ENCODE results near the gene MMUT. TPM values are rescaled to one million over a fixed set of nuclear protein-coding genes. Genes with fewer than 3 reads are reported as not detected.
A peak's percentile ranks its signal among the peaks of the same experiment; 100 is the strongest.

The MMUT gene
- total RNA-seq (1 to 10 TPM; 6.4 to 7.2 TPM), total RNA-seq (5.8 to 42.7 (median 28.2) reads per million in 172 experiments)
- polyA plus RNA-seq (2013, experiment 1 of 2), result 9.5 TPM
- 10.8 TPM for polyA plus RNA-seq (2013, experiment 2 of 2)

DNA sequence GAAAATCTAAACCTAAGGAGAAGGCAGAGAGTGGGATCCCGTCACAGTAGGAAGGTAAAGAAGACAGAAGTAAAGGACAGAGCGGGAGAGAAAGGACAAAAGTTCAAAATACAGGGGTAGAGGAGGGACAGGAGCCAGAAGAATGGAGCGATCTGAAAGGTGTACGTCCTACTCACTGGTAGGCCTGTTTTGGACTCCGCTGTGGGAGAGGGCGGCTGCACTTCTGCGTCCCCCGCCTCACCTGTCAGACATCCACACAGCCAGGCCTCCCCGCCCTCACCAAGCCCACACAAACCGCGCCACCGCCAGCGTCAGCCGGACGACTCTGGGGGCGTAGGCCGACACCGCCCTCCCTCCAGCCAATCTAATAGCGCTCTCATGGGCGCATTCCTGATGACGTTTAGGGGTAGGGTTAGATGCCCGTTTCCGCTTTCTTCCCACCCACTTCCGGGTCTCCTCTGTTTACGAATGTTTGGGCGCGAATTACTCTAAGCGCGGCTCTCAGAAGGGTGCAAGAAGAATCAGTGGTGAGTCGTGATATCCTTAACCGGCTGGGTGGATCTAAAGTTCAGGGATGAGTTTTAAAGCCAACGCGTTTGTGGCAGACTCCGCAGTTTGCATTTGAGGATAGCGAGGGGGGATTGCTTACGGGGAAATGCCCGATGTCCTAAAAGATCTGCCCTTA is at the start of gene MMUT, which contains the start of gene CENPQ:
Gene MMUT, minus strand, starts transcription at position 327 of the 685 bp plus-strand sequence. CDS start 3,787 bp downstream, outside the sequence.
Gene CENPQ, plus strand, starts transcription at position 444 of the 685 bp plus-strand sequence. CDS start 6,807 bp downstream, outside the sequence.
- Histone ChIP-seq H3K27ac (ENCODE audit: low read depth in 1 of 2, low read length in 2 of 2) (peak within 1 kb of the TSS; percentile 39 to 65), H3K4me3 (ENCODE audit: low read length) (peak within 1 kb of the TSS; percentile 76), H3K4me1 (ENCODE audit: insufficient read depth, low read length) (peaks cover 25% of the 10 kb centered on the region), H3K27me3 (ENCODE audit: control insufficient read depth in 1 of 2, insufficient read depth in 2 of 2, low read length in 2 of 2) (no peaks in the 10 kb centered on the region), H3K36me3 (ENCODE audit: insufficient read depth, low read length) (peaks cover 11% of the 10 kb centered on the region), H3K9me3 (ENCODE audit: control insufficient read depth in 1 of 2, insufficient read depth in 1 of 2, low read length in 2 of 2) (no peaks in the 10 kb centered on the region)
- peak; percentile 93 for ATAC-seq (ENCODE audit: poor library complexity)
- peaks cover 30% of the 10 kb centered on the region for H3K36me3 Mint-ChIP-seq (ENCODE audit: low read depth)
- H3K27me3 Mint-ChIP-seq, result no peaks in the 10 kb centered on the region
- TF ChIP-seq, protein P1, sequence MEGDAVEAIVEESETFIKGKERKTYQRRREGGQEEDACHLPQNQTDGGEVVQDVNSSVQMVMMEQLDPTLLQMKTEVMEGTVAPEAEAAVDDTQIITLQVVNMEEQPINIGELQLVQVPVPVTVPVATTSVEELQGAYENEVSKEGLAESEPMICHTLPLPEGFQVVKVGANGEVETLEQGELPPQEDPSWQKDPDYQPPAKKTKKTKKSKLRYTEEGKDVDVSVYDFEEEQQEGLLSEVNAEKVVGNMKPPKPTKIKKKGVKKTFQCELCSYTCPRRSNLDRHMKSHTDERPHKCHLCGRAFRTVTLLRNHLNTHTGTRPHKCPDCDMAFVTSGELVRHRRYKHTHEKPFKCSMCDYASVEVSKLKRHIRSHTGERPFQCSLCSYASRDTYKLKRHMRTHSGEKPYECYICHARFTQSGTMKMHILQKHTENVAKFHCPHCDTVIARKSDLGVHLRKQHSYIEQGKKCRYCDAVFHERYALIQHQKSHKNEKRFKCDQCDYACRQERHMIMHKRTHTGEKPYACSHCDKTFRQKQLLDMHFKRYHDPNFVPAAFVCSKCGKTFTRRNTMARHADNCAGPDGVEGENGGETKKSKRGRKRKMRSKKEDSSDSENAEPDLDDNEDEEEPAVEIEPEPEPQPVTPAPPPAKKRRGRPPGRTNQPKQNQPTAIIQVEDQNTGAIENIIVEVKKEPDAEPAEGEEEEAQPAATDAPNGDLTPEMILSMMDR (IDR thresholded peaks at IDR 0.05), result no peak
- peaks cover 61% of the 10 kb centered on the region for H3K4me1 Mint-ChIP-seq (ENCODE audit: low read depth)
- peak; percentile 76 to 96 (median 84) for DNase-seq
- ChIA-PET POLR2A (no interaction called here), CTCF (no interaction called here)
- H3K9me3 Mint-ChIP-seq, result no peaks in the 10 kb centered on the region
- intact Hi-C loops (cut with DNase I, micrococcal nuclease), result no loop called here
- peak within 1 kb of the TSS; percentile 94 for H3K27ac Mint-ChIP-seq
- H3K4me3 Mint-ChIP-seq, result peak within 1 kb of the TSS; percentile 97

DNA sequence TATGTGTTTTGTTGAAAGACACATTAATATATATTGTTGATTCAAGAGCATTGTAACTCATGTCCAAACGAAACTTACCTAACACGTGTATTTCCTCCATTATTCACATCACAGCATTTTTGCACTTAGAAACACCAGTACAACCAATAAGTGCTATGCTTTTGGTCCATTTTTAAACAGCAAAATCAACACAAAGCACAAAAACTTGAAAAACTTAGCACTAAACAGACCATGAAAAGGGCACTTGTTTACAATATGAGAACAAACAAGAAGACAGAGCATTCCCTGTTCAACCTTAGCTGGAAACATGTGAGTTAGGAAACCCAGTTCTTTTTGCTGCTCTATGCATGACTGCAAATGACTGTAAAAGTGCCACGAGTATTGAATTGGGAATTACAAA is 46.3 kb upstream of the MMUT start:
- peaks cover 2% of the 10 kb centered on the region for H3K9me3 Mint-ChIP-seq
- no peak overlapping the region for H3K27ac Mint-ChIP-seq
- intact Hi-C loops (cut with DNase I, micrococcal nuclease), result no loop called here
- no peak overlapping the region for H3K4me3 Mint-ChIP-seq
- TF ChIP-seq, protein P1 (IDR thresholded peaks at IDR 0.05), result no peak
- H3K4me1 Mint-ChIP-seq (ENCODE audit: low read depth), result no peaks in the 10 kb centered on the region
- DNase-seq (no peak), ATAC-seq (ENCODE audit: poor library complexity) (no peak)
- Histone ChIP-seq H3K9me3 (ENCODE audit: control insufficient read depth in 1 of 2, insufficient read depth in 1 of 2, low read length in 2 of 2) (peaks cover 0 to 3% of the 10 kb centered on the region in 2 experiments), H3K27me3 (ENCODE audit: control insufficient read depth in 1 of 2, insufficient read depth in 2 of 2, low read length in 2 of 2) (peaks cover 0 to 2% of the 10 kb centered on the region in 2 experiments), H3K27ac (ENCODE audit: low read depth in 1 of 2, low read length in 2 of 2) (no peak overlapping the region), H3K36me3 (ENCODE audit: insufficient read depth, low read length) (no peaks in the 10 kb centered on the region), H3K4me3 (ENCODE audit: low read length) (no peak overlapping the region), H3K4me1 (ENCODE audit: insufficient read depth, low read length) (no peaks in the 10 kb centered on the region)
- peaks cover 39% of the 10 kb centered on the region for H3K27me3 Mint-ChIP-seq
- CTCF ChIA-PET, result no interaction called here
- H3K36me3 Mint-ChIP-seq (ENCODE audit: low read depth), result no peaks in the 10 kb centered on the region
- POLR2A ChIA-PET, result no interaction called here

GRCh38 chr6:49506569-49507111 is 43.6 kb upstream of the MMUT start:
- Histone ChIP-seq H3K36me3 (ENCODE audit: insufficient read depth, low read length) (no peaks in the 10 kb centered on the region), H3K4me3 (ENCODE audit: low read length) (no peak overlapping the region), H3K27ac (ENCODE audit: low read depth in 1 of 2, low read length in 2 of 2) (no peak overlapping the region), H3K9me3 (ENCODE audit: control insufficient read depth in 1 of 2, insufficient read depth in 1 of 2, low read length in 2 of 2) (peaks cover 0 to 3% of the 10 kb centered on the region in 2 experiments), H3K27me3 (ENCODE audit: control insufficient read depth in 1 of 2, insufficient read depth in 2 of 2, low read length in 2 of 2) (peaks cover 0 to 2% of the 10 kb centered on the region in 2 experiments), H3K4me1 (ENCODE audit: insufficient read depth, low read length) (no peaks in the 10 kb centered on the region)
- TF ChIP-seq, protein P1 (IDR thresholded peaks at IDR 0.05), result no peak
- H3K4me3 Mint-ChIP-seq, result no peak overlapping the region
- CTCF ChIA-PET, result no interaction called here
- H3K4me1 Mint-ChIP-seq (ENCODE audit: low read depth), result no peaks in the 10 kb centered on the region
- H3K9me3 Mint-ChIP-seq, result peaks cover 2% of the 10 kb centered on the region
- H3K27me3 Mint-ChIP-seq, result peaks cover 22% of the 10 kb centered on the region
- intact Hi-C loops (cut with DNase I, micrococcal nuclease), result no loop called here
- DNase-seq, result no peak
- POLR2A ChIA-PET, result no interaction called here
- H3K36me3 Mint-ChIP-seq (ENCODE audit: low read depth), result no peaks in the 10 kb centered on the region
- ATAC-seq (ENCODE audit: poor library complexity), result no peak
- H3K27ac Mint-ChIP-seq, result no peak overlapping the region
